NK-92 (cell line): ENCODE measurements around the gene PIGK.
"Not testable (repeated sequence)": the region's sequence is repeated elsewhere in the genome, so short reads cannot be mapped to it uniquely, and the experiment has no call there.

Experiments
- DNase-seq: peaks from one replicate; lab custom pipeline; 2025; ENCODE audit not compliant: unreplicated experiment; lab: John Stamatoyannopoulos, UW

Gene PIGK

GRCh38 chr1:77219166-77219887 lies at the start of gene PIGK:
TSS of gene PIGK (minus strand) at chr1:77219430. CDS start at chr1:77219402, 28 bp downstream.
- peak; percentile 37 for DNase-seq

GRCh38 chr1:77267035-77267434 lies 47.8 kb upstream of the PIGK start:
- DNase-seq = no peak

- no peak for DNase-seq
Observed at GRCh38 chr1:77265180-77265579, 46.0 kb upstream of the PIGK start.

- DNase-seq = no peak
Observed at GRCh38 chr1:77263708-77264107, 44.5 kb upstream of the PIGK start.

- no peak for DNase-seq
Observed at GRCh38 chr1:77253211-77253610, 34.0 kb upstream of the PIGK start.

- no peak for DNase-seq
Observed at GRCh38 chr1:77250126-77250525, 30.9 kb upstream of the PIGK start.

GRCh38 chr1:77245830-77246229 lies 26.6 kb upstream of the PIGK start:
- no peak for DNase-seq

GRCh38 chr1:77239311-77239710 lies 20.1 kb upstream of the PIGK start:
- no peak for DNase-seq

GRCh38 chr1:77238462-77238861 lies 19.2 kb upstream of the PIGK start:
- no peak for DNase-seq

- no peak for DNase-seq
Observed at GRCh38 chr1:77234943-77235342, 15.7 kb upstream of the PIGK start.

- DNase-seq = no peak
Observed at GRCh38 chr1:77234096-77234495, 14.9 kb upstream of the PIGK start.

- no peak for DNase-seq
Observed at GRCh38 chr1:77232829-77233228, 13.6 kb upstream of the PIGK start.

- DNase-seq = no peak
Observed at GRCh38 chr1:77230051-77230450, 10.8 kb upstream of the PIGK start.

GRCh38 chr1:77228836-77229235 lies 9.6 kb upstream of the PIGK start:
- DNase-seq = no peak

GRCh38 chr1:77227381-77227780 lies 8.2 kb upstream of the PIGK start:
- DNase-seq = no peak

GRCh38 chr1:77222496-77222895 lies 3.3 kb upstream of the PIGK start:
- no peak for DNase-seq

GRCh38 chr1:77220687-77221463 lies 1.6 kb upstream of the PIGK start:
- no peak for DNase-seq

GRCh38 chr1:77218477-77219165 lies 609 bp downstream of the PIGK start:
- DNase-seq = no peak

- not testable (repeated sequence) for DNase-seq
Observed at GRCh38 chr1:77204043-77204442, 15.2 kb downstream of the PIGK start.

GRCh38 chr1:77202751-77203150 lies 16.5 kb downstream of the PIGK start:
- DNase-seq = no peak

GRCh38 chr1:77200806-77201205 lies 18.4 kb downstream of the PIGK start:
- DNase-seq = no peak

- no peak for DNase-seq
Observed at GRCh38 chr1:77200293-77200692, 18.9 kb downstream of the PIGK start.
